ENCODE measurements around the gene PPP1R9B.

GRCh38 chr17:50112694-50113093 is 37.8 kb downstream of the PPP1R9B start:
- no peak for TF ChIP-seq CTCF (IDR thresholded peaks at IDR 0.05; ENCODE audit: insufficient read depth, low read depth, low read length)
- TF ChIP-seq EZH2 (IDR thresholded peaks at IDR 0.05; ENCODE audit: insufficient read depth, low read length), result no peak

Data from astrocyte (in vitro differentiated cells and primary cell).